WI38 (cell line): ENCODE data around the gene TCHH.
A peak's percentile ranks its signal among the peaks of the same experiment; 100 is the strongest.

Source experiments
- H3K4me3 ChIP-seq: 2 replicates; pipeline ENCODE4 v1.5.1; 2011; ENCODE audit warnings: low read depth, mild to moderate bottlenecking, control low read depth, low read length
- CTCF ChIP-seq: IDR thresholded peaks from 2 replicates; pipeline ENCODE4 v1.5.1; 2012; ENCODE audit warnings: low read depth, mild to moderate bottlenecking, control low read depth, low read length

Gene TCHH

GRCh38 chr1:152130186-152130585, 14.9 kb upstream of the TCHH start:
- no peak overlapping the region for H3K4me3 ChIP-seq
- no peak for TF ChIP-seq CTCF

GRCh38 chr1:152127673-152128072, 12.4 kb upstream of the TCHH start:
- H3K4me3 ChIP-seq, result no peak overlapping the region
- TF ChIP-seq CTCF, result no peak

- no peak for TF ChIP-seq CTCF
- no peak overlapping the region for H3K4me3 ChIP-seq
Observed at GRCh38 chr1:152125834-152126443, 10.7 kb upstream of the TCHH start.

- no peak overlapping the region for H3K4me3 ChIP-seq
- TF ChIP-seq CTCF, result no peak
Observed at GRCh38 chr1:152118915-152119314, 3.7 kb upstream of the TCHH start.

- TF ChIP-seq CTCF, result no peak
- no peak overlapping the region for H3K4me3 ChIP-seq
Observed at GRCh38 chr1:152112885-152113432, 2.3 kb downstream of the TCHH start.

GRCh38 chr1:152112101-152112884, 3.0 kb downstream of the TCHH start:
- H3K4me3 ChIP-seq, result 0 out of 2 replicates have a peak overlapping the region, but pooled peaks have one; percentile 20
- no peak for TF ChIP-seq CTCF

GRCh38 chr1:152111515-152111968, 3.7 kb downstream of the TCHH start:
- TF ChIP-seq CTCF, result no peak
- peak overlapping the region; percentile 39 for H3K4me3 ChIP-seq
